H1 (cell line): Measurements from ENCODE around the gene RASGRP4. TPM values are rescaled to one million over a fixed set of nuclear protein-coding genes. Genes with fewer than 3 reads are reported as not detected.

Experiments
- CTCF ChIA-PET: fragments of 300-600 bp; sonication (Branson Sonifier 250); formaldehyde crosslinking; loops from one replicate; lab custom pipeline; 2021; ENCODE audit not compliant: partially characterized antibody; lab: Charles Lee
- POLR2A ChIA-PET: fragments of 300-600 bp; sonication (Branson Sonifier 250); formaldehyde crosslinking; loops from one replicate; lab custom pipeline; 2021; ENCODE audit warnings: inconsistent platforms; ENCODE audit not compliant: partially characterized antibody; lab: Charles Lee
- DNase-seq, 2 experiments: peaks; one replicate each; pipeline versions ENCODE4 v3.0.0 to v3.0.0-alpha.2; 2010 to 2022; ENCODE audit warnings: low spot score in 2 of 2, low read depth in 1 of 2, mixed read lengths in 1 of 2
- FAIRE-seq: peaks from 2 replicates; lab custom pipeline; 2011; peaks lifted over from hg19 to GRCh38; lab: Jason Lieb, UNC
- H2AFZ ChIP-seq: 2 replicates; pipeline ENCODE4 v1.8.1; 2012; ENCODE audit warnings: low read length, inconsistent platforms
- H2AK5ac ChIP-seq: 2 replicates; pipeline ENCODE4 v1.6.1; 2013; ENCODE audit warnings: low read depth, low read length
- H2BK120ac ChIP-seq: replicated peaks from 2 replicates; pipeline ENCODE3; 2013; ENCODE audit warnings: low read depth, low read length, inconsistent platforms
- H2BK12ac ChIP-seq: 2 replicates; pipeline ENCODE4 v1.6.1; 2013; ENCODE audit warnings: low read depth, low read length
- H2BK15ac ChIP-seq: 2 replicates; pipeline ENCODE4 v1.6.1; 2013; ENCODE audit warnings: low read length
- H2BK20ac ChIP-seq: 2 replicates; pipeline ENCODE4 v1.6.1; 2013; ENCODE audit warnings: low read length
- H2BK5ac ChIP-seq: 2 replicates; pipeline ENCODE4 v1.6.1; 2013; ENCODE audit warnings: low read depth, low read length
- H3K14ac ChIP-seq: 2 replicates; pipeline ENCODE4 v1.6.1; 2013; ENCODE audit warnings: inconsistent platforms; ENCODE audit not compliant: insufficient read length
- H3K18ac ChIP-seq: 2 replicates; pipeline ENCODE4 v1.6.1; 2013; ENCODE audit warnings: low read length; ENCODE audit errors: extremely low read depth
- H3K23ac ChIP-seq: 2 replicates; pipeline ENCODE4 v1.6.1; 2013; ENCODE audit warnings: inconsistent platforms; ENCODE audit not compliant: insufficient read length
- H3K23me2 ChIP-seq: 2 replicates; pipeline ENCODE4 v1.6.1; 2013; ENCODE audit warnings: low read depth, low read length
- H3K27ac ChIP-seq: 2 replicates; pipeline ENCODE4 v1.6.1; 2011; ENCODE audit warnings: low read depth, low read length, inconsistent platforms
- H3K27me3 ChIP-seq, 4 experiments: replicated peaks in 1 of 4; 1 replicate in 1 of 4; 2 replicates in 3 of 4; pipeline versions ENCODE4 v1.6.1 to v1.8.1; 2011 to 2013; ENCODE audit warnings: low read length in 3 of 4, mild to moderate bottlenecking in 3 of 4, inconsistent platforms in 2 of 4, mixed read lengths in 2 of 4, moderate library complexity in 1 of 4; ENCODE audit not compliant: control insufficient read depth in 3 of 4, insufficient read depth in 3 of 4; ENCODE audit errors: extremely low read depth in 1 of 4
- H3K36me3 ChIP-seq, 4 experiments: 2 replicates each; pipeline versions ENCODE4 v1.6.1 to v1.8.1; 2011 to 2013; ENCODE audit warnings: mild to moderate bottlenecking in 4 of 4, low read length in 3 of 4, moderate library complexity in 2 of 4, control low read depth in 1 of 4, inconsistent platforms in 1 of 4; ENCODE audit not compliant: insufficient read depth in 4 of 4, control insufficient read depth in 2 of 4
- H3K4ac ChIP-seq: replicated peaks from 2 replicates; pipeline ENCODE3; 2013; ENCODE audit warnings: low read length, low read depth, mixed read lengths, inconsistent platforms; ENCODE audit not compliant: insufficient read length
- H3K4me1 ChIP-seq, 4 experiments: replicated peaks in 1 of 4; 1 replicate in 1 of 4; 2 replicates in 3 of 4; pipeline versions ENCODE4 v1.6.1 to v1.8.1; 2011 to 2013; ENCODE audit warnings: low read length in 3 of 4, inconsistent platforms in 2 of 4, mixed read lengths in 1 of 4; ENCODE audit not compliant: insufficient read depth in 4 of 4, control insufficient read depth in 3 of 4
- H3K4me2 ChIP-seq, 2 experiments: 2 replicates each; pipeline versions ENCODE4 v1.6.1 to v1.8.1; 2011 to 2013; ENCODE audit warnings: low read depth in 2 of 2, low read length in 2 of 2, control low read depth in 1 of 2, inconsistent platforms in 1 of 2, mild to moderate bottlenecking in 1 of 2; ENCODE audit not compliant: insufficient read depth in 1 of 2
- H3K4me3 ChIP-seq, 4 experiments: fragments of 200-600, 300-600 bp in 1 of 4; sonication (generic), shearing (Covaris generic), sonication (Bioruptor Twin) in 1 of 4; 2 replicates each; pipeline versions ENCODE4 v1.5.1 to v1.8.1; 2011 to 2016; ENCODE audit warnings: low read length in 4 of 4, low read depth in 3 of 4, control low read depth in 2 of 4, inconsistent platforms in 2 of 4, mild to moderate bottlenecking in 2 of 4, mixed read lengths in 1 of 4, moderate library complexity in 1 of 4; ENCODE audit not compliant: insufficient read depth in 2 of 4; ENCODE audit errors: extremely low read depth in 1 of 4
- H3K56ac ChIP-seq: replicated peaks from 2 replicates; pipeline ENCODE3; 2013; ENCODE audit warnings: low read depth, mild to moderate bottlenecking, mixed read lengths, low read length, inconsistent platforms; ENCODE audit not compliant: insufficient read length
- H3K79me1 ChIP-seq: 2 replicates; pipeline ENCODE4 v1.6.1; 2013; ENCODE audit warnings: low read depth, low read length, control low read depth
- H3K79me2 ChIP-seq, 2 experiments: 2 replicates each; pipeline versions ENCODE4 v1.6.1 to v1.8.1; 2012 to 2013; ENCODE audit warnings: low read length in 2 of 2, mild to moderate bottlenecking in 2 of 2, inconsistent platforms in 1 of 2; ENCODE audit not compliant: insufficient read depth in 2 of 2, control insufficient read depth in 1 of 2
- H3K9ac ChIP-seq, 4 experiments: replicated peaks in 1 of 4; 1 replicate in 1 of 4; 2 replicates in 3 of 4; pipeline versions ENCODE4 v1.6.1 to v1.8.1; 2011 to 2013; ENCODE audit warnings: low read depth in 3 of 4, low read length in 3 of 4, control low read depth in 2 of 4, mild to moderate bottlenecking in 2 of 4, moderate library complexity in 2 of 4, inconsistent platforms in 1 of 4; ENCODE audit errors: extremely low read depth in 1 of 4
- H3K9me3 ChIP-seq, 2 experiments: 2 replicates each; pipeline versions ENCODE4 v1.6.1 to v1.8.1; 2012 to 2013; ENCODE audit warnings: mild to moderate bottlenecking in 2 of 2, moderate library complexity in 2 of 2, control low read depth in 1 of 2, inconsistent platforms in 1 of 2, low read depth in 1 of 2, low read length in 1 of 2, mixed read lengths in 1 of 2; ENCODE audit not compliant: insufficient read depth in 2 of 2
- H4K20me1 ChIP-seq, 2 experiments: replicated peaks in 1 of 2; 2 replicates each; pipeline versions ENCODE3 to v1.8.1; 2011 to 2013; ENCODE audit warnings: inconsistent platforms in 2 of 2, low read length in 2 of 2, mild to moderate bottlenecking in 1 of 2; ENCODE audit not compliant: insufficient read depth in 2 of 2, control insufficient read depth in 1 of 2
- H4K5ac ChIP-seq: 2 replicates; pipeline ENCODE4 v1.6.1; 2013; ENCODE audit warnings: low read length, low read depth, mixed read lengths, inconsistent platforms; ENCODE audit not compliant: insufficient read length
- H4K8ac ChIP-seq: 2 replicates; pipeline ENCODE4 v1.8.0; 2013; ENCODE audit warnings: mild to moderate bottlenecking, moderate library complexity, low read length, inconsistent platforms; ENCODE audit not compliant: insufficient read depth; ENCODE audit errors: extremely low read depth
- H4K91ac ChIP-seq: replicated peaks from 2 replicates; pipeline ENCODE3; 2013; ENCODE audit warnings: low read length, mixed read lengths, inconsistent platforms; ENCODE audit not compliant: insufficient read length
- CHD2 ChIP-seq: IDR thresholded peaks from 2 replicates; pipeline ENCODE4 v1.6.1; 2012; ENCODE audit warnings: low read length, improper control_type of control experiment
- EGR1 ChIP-seq: IDR thresholded peaks from 2 replicates; pipeline ENCODE4 v1.6.1; 2011; ENCODE audit warnings: low read depth, low read length, borderline replicate concordance
- WGBS, 2 experiments: shearing (Covaris generic) in 1 of 2; methylation state at CpG; one replicate each; pipeline versions ENCODE4 v1.1.6 to v1.1.7; 2013 to 2015; ENCODE audit warnings: low lambda C conversion rate in 2 of 2, mixed read lengths in 2 of 2, inconsistent platforms in 1 of 2, low coverage in 1 of 2, missing lambda C conversion rate in 1 of 2; ENCODE audit not compliant: insufficient replicate concordance in 2 of 2, insufficient coverage in 1 of 2, insufficient read length in 1 of 2; ENCODE audit errors: extremely low coverage in 1 of 2, missing lambda C conversion rate in 1 of 2; 5-methylcytosine and 5-hydroxymethylcytosine counted together
- polyA plus RNA-seq, 7 experiments: library from polyadenylated mRNA; depleted of rRNA in 3 of 7; stranded (reverse) in 5 of 7; unstranded in 2 of 7; fragments of >200 nt in 5 of 7; fragments of 200-250 nt in 2 of 7; gene quantifications; 1 replicate in 5 of 7; 2 replicates in 1 of 7; 4 replicates in 1 of 7; pipeline versions ENCODE4 v1.2.1 to v1.2.3, GENCODE V29; 2011 to 2013; ENCODE audit warnings: missing spikeins in 2 of 7, mixed read lengths in 2 of 7
- total RNA-seq: library from RNA; stranded (reverse); fragmentation: NEBNext Ultra II Directional; extraction: Animal tissue kit (Norgen Biotek cat#: 25700); gene quantifications from 2 replicates; pipeline ENCODE4 v1.2.1, GENCODE V29; 2021

Gene RASGRP4
- total and polyA plus RNA-seq, 2 of the 8 experiments (the other 6 are each of a cell fraction or from before 2014, with no cell fraction given) = 1.9 to 3.1 TPM

DNA sequence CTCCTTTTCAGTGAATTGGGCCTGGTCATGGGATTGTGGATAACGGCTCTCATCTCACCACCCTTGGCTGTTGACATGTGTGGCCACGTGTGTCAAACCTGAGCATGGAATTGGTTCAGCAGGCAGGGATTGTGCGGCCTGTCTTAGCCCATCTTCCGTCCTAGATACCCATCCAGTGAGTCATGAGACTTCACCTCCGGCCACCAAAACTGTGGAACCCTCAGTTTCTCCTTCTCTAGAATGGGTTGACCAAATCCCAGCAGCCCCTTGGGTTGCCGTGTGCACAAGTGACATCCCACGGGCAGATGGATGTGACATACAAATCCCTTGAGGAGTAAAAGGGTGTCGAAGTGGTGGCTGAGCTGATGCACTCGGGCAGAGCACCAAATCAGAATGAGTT is 44.9 kb downstream of the RASGRP4 start:
- Histone ChIP-seq H3K23me2 (no peaks in the 10 kb centered on the region), H3K79me1 (peaks cover 5% of the 10 kb centered on the region), H3K27ac (no peak overlapping the region), H3K79me2 (peaks cover 0 to 10% of the 10 kb centered on the region in 2 experiments; a peak in 1 of 4 replicates), H4K91ac (no peak overlapping the region), H3K18ac (no peak overlapping the region), H2BK15ac (no peak overlapping the region), H4K8ac (no peak overlapping the region), H2BK5ac (no peak overlapping the region), H3K4ac (no peak overlapping the region), H3K36me3 (peaks cover 14 to 25% (median 21%) of the 10 kb centered on the region in 4 experiments; a peak in 7 of 8 replicates), H2AFZ (no peak overlapping the region), H3K4me2 (no peak overlapping the region), H3K9ac (no peak overlapping the region), H2BK20ac (no peak overlapping the region), H4K5ac (no peak overlapping the region), H3K14ac (no peak overlapping the region), H3K27me3 (no peaks in the 10 kb centered on the region), H3K4me3 (no peak overlapping the region), H3K9me3 (no peaks in the 10 kb centered on the region), H3K56ac (no peak overlapping the region), H3K4me1 (peaks cover 0 to 10% (median under 1%) of the 10 kb centered on the region in 4 experiments; a peak in 3 of 7 replicates), H4K20me1 (peaks cover 3 to 18% of the 10 kb centered on the region in 2 experiments), H2BK120ac (no peak overlapping the region), H2BK12ac (no peak overlapping the region), H2AK5ac (no peak overlapping the region), H3K23ac (no peak overlapping the region)
- WGBS, 2 experiments = 89% methylated on average over 9 of the region's 9 CpGs; no CpG with 5 or more reads in 1 of the 2 experiments
- FAIRE-seq = no peak
- TF ChIP-seq CHD2 (no peak), EGR1 (no peak)
- CTCF ChIA-PET = interaction anchor here (1.9 kb wide), 1 partner anchor 147 kb away, joined by 5 read pairs; no protein-coding TSS in a partner anchor
- DNase-seq = no peak
- POLR2A ChIA-PET = interaction anchor here (1.2 to 1.6 kb wide), 2 partner anchors 13 to 171 kb away, joined by 3 to 5 read pairs; no protein-coding TSS in a partner anchor
